Ishikawa (cell line): ENCODE measurements around the gene OR51B2.

Experiments
- CEBPB ChIP-seq: IDR thresholded peaks from 2 replicates; pipeline ENCODE4 v1.6.1; 2012
- CREB1 ChIP-seq: IDR thresholded peaks from 2 replicates; pipeline ENCODE4 v1.6.1; 2012; ENCODE audit warnings: low read depth
- EP300 ChIP-seq: IDR thresholded peaks from 2 replicates; pipeline ENCODE4 v1.6.1; 2012; ENCODE audit warnings: borderline replicate concordance
- NFIC ChIP-seq: IDR thresholded peaks from 2 replicates; pipeline ENCODE4 v1.6.1; 2012
- RAD21 ChIP-seq: IDR thresholded peaks from 2 replicates; pipeline ENCODE4 v1.6.1; 2012; ENCODE audit warnings: low read depth
- REST ChIP-seq: IDR thresholded peaks from 2 replicates; pipeline ENCODE4 v1.6.1; 2012; ENCODE audit warnings: low read depth, mild to moderate bottlenecking
- TCF12 ChIP-seq: IDR thresholded peaks from 2 replicates; pipeline ENCODE4 v1.6.1; 2012; ENCODE audit warnings: low read depth
- TEAD4 ChIP-seq: IDR thresholded peaks from 2 replicates; pipeline ENCODE4 v1.6.1; 2012
- ZBTB7A ChIP-seq: IDR thresholded peaks from 2 replicates; pipeline ENCODE4 v1.6.1; 2012; ENCODE audit warnings: low read depth
- TF ChIP-seq, protein P1 (sequence below): IDR thresholded peaks from 2 replicates; pipeline ENCODE4 v1.6.1; 2012

- TF ChIP-seq EP300 (no peak), ZBTB7A (no peak), CEBPB (no peak), TCF12 (no peak), REST (no peak), CREB1 (no peak), RAD21 (no peak), NFIC (no peak), TEAD4 (no peak)
- TF ChIP-seq, protein P1, sequence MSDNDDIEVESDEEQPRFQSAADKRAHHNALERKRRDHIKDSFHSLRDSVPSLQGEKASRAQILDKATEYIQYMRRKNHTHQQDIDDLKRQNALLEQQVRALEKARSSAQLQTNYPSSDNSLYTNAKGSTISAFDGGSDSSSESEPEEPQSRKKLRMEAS, result no peak
Observed at GRCh38 chr11:5283086-5283485, 41.0 kb downstream of the OR51B2 start.
